GM21619 (cell line): Measurements from ENCODE around the gene ZNF304.
"Not testable (repeated sequence)": the region's sequence is repeated elsewhere in the genome, so short reads cannot be mapped to it uniquely, and the experiment has no call there.

ENCODE experiments used
- ATAC-seq: cut with Tn5 transposase; IDR thresholded peaks from one replicate; pipeline ENCODE4 v1.9.1; 2021; ENCODE audit not compliant: unreplicated experiment

Gene ZNF304

GRCh38 chr19:57359300-57359699 lies 8.2 kb downstream of the ZNF304 start:
- no peak for ATAC-seq

GRCh38 chr19:57362419-57362818 lies 11.3 kb downstream of the ZNF304 start:
- no peak for ATAC-seq

GRCh38 chr19:57362997-57363687 lies 12.1 kb downstream of the ZNF304 start, which contains the start of the genes TRAPPC2B and ZNF547:
Gene TRAPPC2B, plus strand, starts transcription at chr19:57363551. Its CDS starts 1,283 bp downstream, at chr19:57364834.
Gene ZNF547, plus strand, starts transcription at chr19:57363551. Its CDS starts 5,005 bp downstream, at chr19:57368556.
- peak; percentile 95 for ATAC-seq

- ATAC-seq = peak; percentile 8
Observed at GRCh38 chr19:57363688-57364181, 12.7 kb downstream of the ZNF304 start.

- ATAC-seq = no peak
Observed at GRCh38 chr19:57366776-57367175, 15.7 kb downstream of the ZNF304 start.

- ATAC-seq = no peak
Observed at GRCh38 chr19:57374179-57374578, 23.1 kb downstream of the ZNF304 start.

GRCh38 chr19:57374647-57375046 lies 23.6 kb downstream of the ZNF304 start:
- not testable (repeated sequence) for ATAC-seq

GRCh38 chr19:57376151-57376550 lies 25.1 kb downstream of the ZNF304 start:
- ATAC-seq = no peak

GRCh38 chr19:57377498-57378146 lies 26.6 kb downstream of the ZNF304 start:
- ATAC-seq = no peak

- ATAC-seq = no peak
Observed at GRCh38 chr19:57380923-57381322, 29.9 kb downstream of the ZNF304 start.

GRCh38 chr19:57382806-57383488 lies 31.9 kb downstream of the ZNF304 start:
- no peak for ATAC-seq

- ATAC-seq = no peak
Observed at GRCh38 chr19:57389194-57389729, 38.2 kb downstream of the ZNF304 start.

- ATAC-seq = peak; percentile 97
Observed at GRCh38 chr19:57389730-57390598, 38.9 kb downstream of the ZNF304 start, which contains the start of gene ZNF548. Gene ZNF548, plus strand, starts transcription at chr19:57389854. Its CDS starts 246 bp downstream, at chr19:57390100.

- ATAC-seq = no peak
Observed at GRCh38 chr19:57395710-57396109, 44.6 kb downstream of the ZNF304 start.

- ATAC-seq = no peak
Observed at GRCh38 chr19:57398868-57399267, 47.8 kb downstream of the ZNF304 start.

GRCh38 chr19:57403737-57404563 lies 52.9 kb downstream of the ZNF304 start:
- no peak for ATAC-seq

- no peak for ATAC-seq
Observed at GRCh38 chr19:57406516-57407123, 55.5 kb downstream of the ZNF304 start.
